Left colon (tissue), 2 donors: ENCODE results near the gene PLD3. TPM values are rescaled to one million over a fixed set of nuclear protein-coding genes. Genes with fewer than 3 reads are reported as not detected.
A peak's percentile ranks its signal among the peaks of the same experiment; 100 is the strongest.

Source experiments
- ATAC-seq: fragments of 200-7000 bp; cut with Tn5 transposase; one replicate; pipeline ENCODE4 v1.9.1; 2020; ENCODE audit warnings: mild to moderate bottlenecking, moderate library complexity
- DNase-seq, 2 donors: peaks; one replicate each; pipeline ENCODE4 v3.0.0-alpha.2; 2020
- intact Hi-C, 2 donors: fragments of 100-400 bp; cut with DNase I in 1 of 2; cut with micrococcal nuclease in 1 of 2; formaldehyde crosslinking; loops; one replicate each; pipeline versions ENCODE4 v1.11.2 to v1.14.0; 2022; cut with DNase I, micrococcal nuclease
- microRNA-seq, 2 donors: library from miRNA; unstranded; fragments of <30 nt; microRNA quantifications; one replicate each; pipeline versions ENCODE4 v1.1.0 to v1.2.0, GENCODE V29; 2020
- total RNA-seq, 2 donors: library from RNA; stranded (reverse); fragmentation: NEBNext Ultra II Directional; extraction: Animal tissue kit (Norgen Biotek cat#: 25700); gene quantifications; one replicate each; pipeline ENCODE4 v1.2.1, GENCODE V29; 2021
- donor health status: DM: no; HTN: no; CAD: no.
- donor health status: DM: yes; HTN: yes; CAD: no.

The PLD3 gene
- total RNA-seq, 2 donors from 2014 or later, result 109 to 170 TPM

- intact Hi-C loops, result no loop called here
- ATAC-seq (no peak), DNase-seq (no peak)
Observed at GRCh38 chr19:40420451-40420765, 71.9 kb downstream of the PLD3 start.

GRCh38 chr19:40420766-40421765 lies 72.6 kb downstream of the PLD3 start:
- peak; percentile 80 for ATAC-seq
- peak; percentile 94 for DNase-seq
- intact Hi-C loops, result no loop called here

GRCh38 chr19:40421993-40422747 lies 73.7 kb downstream of the PLD3 start:
- intact Hi-C loops, result no loop called here
- DNase-seq (no peak), ATAC-seq (no peak)

DNA sequence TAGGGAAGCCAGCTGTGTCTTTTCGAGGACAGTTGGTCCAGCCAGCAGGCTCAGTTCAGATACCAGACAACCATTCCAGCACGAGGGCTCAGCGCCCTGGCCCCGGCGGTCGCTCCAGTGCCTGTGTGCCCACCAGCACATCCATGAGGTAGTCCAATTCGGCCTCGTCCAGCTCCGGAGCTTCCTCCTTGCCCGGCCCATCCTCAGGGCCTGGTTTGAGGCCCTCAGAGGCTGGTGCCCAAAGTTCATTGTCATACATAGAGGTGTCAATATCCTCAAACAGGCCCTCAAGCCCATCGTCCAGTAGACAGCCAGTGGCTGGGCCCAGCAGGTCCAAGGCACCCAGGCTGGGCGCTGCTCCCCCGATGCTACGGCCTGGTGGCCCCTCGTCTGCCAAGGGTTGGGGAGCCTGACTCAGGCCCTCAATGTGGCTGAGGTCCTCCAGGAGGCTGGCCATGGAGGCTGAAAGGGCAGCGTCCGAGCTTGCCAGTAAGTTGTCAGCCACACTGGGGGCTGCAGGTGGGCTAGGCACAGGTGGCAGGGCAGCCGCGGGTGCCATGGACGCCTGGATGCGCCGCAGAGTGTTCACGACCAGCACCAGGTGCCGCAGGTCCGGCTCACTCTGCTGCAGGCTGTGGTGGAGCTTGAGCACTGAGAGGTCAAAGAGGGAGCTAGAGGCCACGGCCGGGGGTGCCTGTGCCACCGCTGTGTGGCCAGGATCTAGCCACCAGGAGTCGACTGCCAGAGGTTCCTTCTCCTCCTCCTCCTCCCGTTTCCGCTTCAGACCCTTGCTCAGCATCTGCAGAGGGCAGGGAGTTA lies 74.5 kb downstream of the PLD3 start:
- ATAC-seq, result no peak
- intact Hi-C loops, result no loop called here
- DNase-seq, result peak in 1 of 2 donors; percentile 15

DNA sequence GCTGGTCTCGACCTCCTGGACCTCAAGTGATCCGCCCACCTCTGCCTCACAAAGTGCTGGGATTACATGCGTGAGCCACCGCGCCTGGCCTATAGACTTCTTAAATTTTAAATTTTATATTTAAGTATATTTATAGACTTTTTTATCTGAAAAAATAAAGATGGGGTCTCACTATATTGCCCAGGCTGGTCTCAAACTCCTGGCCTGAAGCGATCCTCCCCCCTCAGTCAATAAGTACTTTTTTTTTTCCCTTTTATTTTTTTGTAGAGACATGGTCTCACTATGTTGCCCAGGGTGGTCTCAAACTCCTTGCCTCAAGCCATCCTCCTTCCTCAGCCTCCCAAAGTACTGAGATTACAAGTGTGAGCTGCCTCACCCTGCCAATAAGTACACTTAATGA lies 75.4 kb downstream of the PLD3 start:
- DNase-seq, result peak in 1 of 2 donors; percentile 18
- ATAC-seq, result no peak
- intact Hi-C loops, result no loop called here

DNA sequence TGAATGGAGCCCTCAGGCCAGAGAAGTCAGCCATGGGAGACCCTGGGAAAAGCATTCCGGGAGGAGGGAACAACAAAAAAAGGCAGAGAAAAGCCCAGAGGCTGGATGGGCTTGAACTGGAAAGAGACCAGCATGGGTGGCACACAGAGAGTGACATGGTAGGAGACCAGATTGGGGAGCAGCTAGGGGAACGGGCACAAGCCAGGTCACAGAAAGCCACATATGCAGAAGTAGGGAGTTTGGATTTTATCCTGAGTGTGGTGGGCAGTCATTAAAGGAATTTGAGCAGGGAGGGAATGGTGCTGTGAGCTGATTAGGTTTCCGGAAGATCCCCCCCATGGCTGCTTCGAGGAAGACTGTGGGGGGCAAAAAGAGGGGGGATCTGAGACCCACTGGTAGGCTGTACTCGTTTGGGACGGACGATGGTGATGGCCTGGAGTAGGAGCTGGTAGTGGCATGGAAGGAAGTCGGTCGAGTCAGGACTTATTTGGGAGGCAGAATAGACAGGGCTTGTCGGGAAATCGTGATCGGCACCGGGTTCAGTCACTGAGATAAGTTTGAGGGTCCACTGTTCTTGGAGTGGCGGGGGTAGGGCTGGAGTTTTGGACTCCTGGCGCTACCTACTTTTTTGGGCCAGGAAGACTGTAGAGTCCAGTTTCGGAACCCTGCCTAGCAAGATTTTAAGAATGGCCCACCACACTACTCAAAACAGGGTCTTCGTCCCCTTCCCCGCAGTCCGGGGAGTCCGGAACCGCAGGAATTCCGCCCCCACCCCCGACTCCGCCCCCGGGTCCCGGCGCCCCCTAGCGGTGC lies 76.3 kb downstream of the PLD3 start:
- intact Hi-C loops, result no loop called here
- ATAC-seq (no peak), DNase-seq (peak in 1 of 2 donors; percentile 30)

- intact Hi-C loops, result no loop called here
- ATAC-seq (peak; percentile 81), DNase-seq (peak; percentile 100)
Observed at GRCh38 chr19:40425450-40426287, 77.2 kb downstream of the PLD3 start, which contains the start of gene SERTAD1. Gene SERTAD1 (minus strand): TSS chr19:40425992. CDS start chr19:40423546, 2,446 bp downstream.

Small RNAs within 50 kb of the gene (microRNA-seq; reads per million reads assigned to microRNA genes)
- 0 to 1.4 reads per million in 2 donors for gene MIR6796

Other genes with a start within 250 kb of the PLD3 start
- gene MAP3K10, start 157.3 kb upstream of the PLD3 start, total RNA-seq, result 10 to 100 TPM; 10.7 to 11.7 TPM
- under 1 TPM; 0.37 to 0.45 TPM for gene TTC9B, start 130.3 kb upstream of the PLD3 start, total RNA-seq
- under 1 TPM in 1 of 2 donors, not detected in 1; 0.24 TPM for gene CCNP, start 122.0 kb upstream of the PLD3 start, total RNA-seq
- 10 to 100 TPM; 91.7 to 97.3 TPM for gene AKT2, start 63.4 kb upstream of the PLD3 start, total RNA-seq
- 10 to 100 TPM; 11.2 to 14.7 TPM for gene C19orf47, start 298 bp upstream of the PLD3 start, total RNA-seq
- under 1 TPM in 1 of 2 donors, not detected in 1; 0.11 TPM for gene HIPK4, start 41.5 kb downstream of the PLD3 start, total RNA-seq
- 1 to 10 TPM; 1.2 to 2.1 TPM for gene PRX, start 64.7 kb downstream of the PLD3 start, total RNA-seq
- 10 to 100 TPM; 12.5 to 17.9 TPM for gene SERTAD1, start 77.3 kb downstream of the PLD3 start, total RNA-seq
- gene SERTAD3, start 95.6 kb downstream of the PLD3 start, total RNA-seq, result 10 to 100 TPM; 38.3 to 43.3 TPM
- 10 to 100 TPM; 77.4 to 79.6 TPM for gene BLVRB, start 117.0 kb downstream of the PLD3 start, total RNA-seq
- gene SPTBN4, start 118.3 kb downstream of the PLD3 start, total RNA-seq, result 1 to 10 TPM in 1 of 2 donors, under 1 TPM in 1; 0.15 to 1.2 TPM
- gene SHKBP1, start 228.2 kb downstream of the PLD3 start, total RNA-seq, result 10 to 100 TPM; 64.1 to 64.3 TPM